NB4 (cell line): ENCODE results near the gene FBXO28.

ENCODE experiments used
- CTCF ChIP-seq: IDR thresholded peaks from one replicate; pipeline ENCODE4 v1.5.1; 2012; ENCODE audit warnings: low read depth, low read length
- MYC ChIP-seq: IDR thresholded peaks from 2 replicates; pipeline ENCODE4 v1.6.1; 2011; ENCODE audit warnings: low read depth, low read length
- POLR2A ChIP-seq: IDR thresholded peaks from 2 replicates; pipeline ENCODE4 v1.6.1; 2011; ENCODE audit warnings: mild to moderate bottlenecking; ENCODE audit not compliant: insufficient read length; ENCODE audit errors: extremely low read depth

- TF ChIP-seq CTCF, result no peak
- no peak for TF ChIP-seq MYC
- no peak for TF ChIP-seq POLR2A
Measured at GRCh38 chr1:224113545-224113917, 380 bp upstream of the FBXO28 start.
